GM12878 (cell line): ENCODE measurements around the gene RPS2. TPM values are rescaled to one million over a fixed set of nuclear protein-coding genes. Genes with fewer than 3 reads are reported as not detected.

Experiments used
- ATAC-seq: fragments of 200-7000 bp; cut with Tn5 transposase; 3 replicates; pipeline ENCODE4 v1.9.1; 2020; ENCODE audit warnings: mild to moderate bottlenecking, moderate library complexity
- BruUV-seq: library from RNA; stranded (reverse); fragments of 400-500 nt; replicated peaks from 2 replicates; lab custom pipeline; 2021; lab: Mats Ljungman, UMichigan
- CTCF ChIA-PET: fragments of 300-600 bp; sonication (Branson Sonifier 250); formaldehyde crosslinking; extraction: SDS; loops from one replicate; lab custom pipeline; 2021; ENCODE audit warnings: inconsistent platforms; lab: Yijun Ruan, JAX
- POLR2A ChIA-PET: fragments of 350-600 bp; formaldehyde crosslinking; extraction: SDS; loops from one replicate; lab custom pipeline; 2021; ENCODE audit warnings: inconsistent platforms; lab: Charles Lee
- RAD21 ChIA-PET: fragments of 300-600 bp; sonication (Branson Sonifier 250); formaldehyde crosslinking; loops from one replicate; lab custom pipeline; 2023; ENCODE audit warnings: antibody characterized with exemption; ENCODE audit not compliant: unreplicated experiment; lab: Charles Lee
- SMC1A ChIA-PET: fragments of 300-600 bp; sonication (Branson Sonifier 250); formaldehyde crosslinking; loops from one replicate; lab custom pipeline; 2023; ENCODE audit not compliant: unreplicated experiment, uncharacterized antibody; lab: Charles Lee
- DNase-seq: peaks from one replicate; pipeline ENCODE4 v3.0.0-alpha.2; 2011; ENCODE audit warnings: low read depth, low spot score
- FAIRE-seq: peaks from 3 replicates; lab custom pipeline; 2011; peaks lifted over from hg19 to GRCh38; lab: Jason Lieb, UNC
- H2AFZ ChIP-seq: 2 replicates; pipeline ENCODE4 v1.6.0; 2011; ENCODE audit warnings: low read depth, low read length, control low read depth; ENCODE audit not compliant: control insufficient read depth
- H3K27ac ChIP-seq: 2 replicates; pipeline ENCODE4 v1.5.1; 2011; ENCODE audit warnings: control low read depth; ENCODE audit not compliant: control insufficient read depth, insufficient read depth
- H3K27me3 ChIP-seq, 2 experiments: replicated peaks in 1 of 2; 2 replicates each; pipeline versions ENCODE4 v1.6.0 to v1.6.1; 2011; ENCODE audit warnings: low read length in 1 of 2; ENCODE audit not compliant: control insufficient read depth in 2 of 2, insufficient read depth in 2 of 2
- H3K36me3 ChIP-seq, 2 experiments: 2 replicates each; pipeline ENCODE4 v1.5.1; 2011; ENCODE audit warnings: low read length in 1 of 2; ENCODE audit not compliant: control insufficient read depth in 2 of 2, insufficient read depth in 2 of 2
- H3K4me1 ChIP-seq: 2 replicates; pipeline ENCODE4 v1.6.1; 2011; ENCODE audit warnings: mild to moderate bottlenecking, low read length, moderate library complexity, mixed read lengths; ENCODE audit not compliant: control insufficient read depth, insufficient read depth
- H3K4me2 ChIP-seq: 2 replicates; pipeline ENCODE4 v1.6.0; 2011; ENCODE audit warnings: control low read depth; ENCODE audit not compliant: control insufficient read depth, insufficient read depth
- H3K4me3 ChIP-seq: fragments of 200-600 bp; sonication (generic); 2 replicates; pipeline ENCODE4 v1.5.1; 2016
- H3K79me2 ChIP-seq: 2 replicates; pipeline ENCODE4 v1.6.0; 2011; ENCODE audit warnings: low read length; ENCODE audit not compliant: control insufficient read depth, insufficient read depth
- H3K9ac ChIP-seq: 2 replicates; pipeline ENCODE4 v1.8.0; 2011; ENCODE audit warnings: low read length, control low read depth, mixed read lengths; ENCODE audit not compliant: control insufficient read depth, insufficient read depth
- H3K9me3 ChIP-seq: replicated peaks from 3 replicates; pipeline ENCODE4 v1.5.1; 2011; ENCODE audit warnings: mild to moderate bottlenecking, low read length; ENCODE audit not compliant: control insufficient read depth, insufficient read depth
- H4K20me1 ChIP-seq: 2 replicates; pipeline ENCODE4 v1.6.0; 2011; ENCODE audit not compliant: control insufficient read depth, insufficient read depth
- ATF3 ChIP-seq: IDR thresholded peaks from 2 replicates; pipeline ENCODE4 v1.6.1; 2011; ENCODE audit warnings: low read depth, mild to moderate bottlenecking, low read length, moderate library complexity, borderline replicate concordance; ENCODE audit errors: extremely low read depth
- HDAC2 ChIP-seq: fragments of 200-600 bp; sonication (generic); IDR thresholded peaks from 2 replicates; pipeline ENCODE4 v1.6.1; 2017
- IKZF2 ChIP-seq, 2 experiments: fragments of 450-650 bp; IDR thresholded peaks; 2 replicates each; pipeline ENCODE4 v1.6.1; 2017; ENCODE audit warnings: mild to moderate bottlenecking in 2 of 2, moderate library complexity in 2 of 2
- NBN ChIP-seq: fragments of 450-650 bp; IDR thresholded peaks from 2 replicates; pipeline ENCODE4 v1.6.1; 2016
- PAX5 ChIP-seq: IDR thresholded peaks from 2 replicates; pipeline ENCODE4 v1.6.1; 2011; ENCODE audit warnings: low read depth, low read length, borderline replicate concordance
- RELA ChIP-seq: fragments of 450-650 bp; IDR thresholded peaks from 2 replicates; pipeline ENCODE4 v1.8.0; 2014; ENCODE audit warnings: borderline replicate concordance; ENCODE audit not compliant: partially characterized antibody
- SP1 ChIP-seq: IDR thresholded peaks from one replicate; pipeline ENCODE4 v1.6.1; 2011; ENCODE audit warnings: low read depth, low read length
- SREBF1 ChIP-seq: IDR thresholded peaks from 2 replicates; pipeline ENCODE4 v1.6.1; 2012; ENCODE audit warnings: mild to moderate bottlenecking, low read length
- TCF12 ChIP-seq: IDR thresholded peaks from 2 replicates; pipeline ENCODE4 v1.6.1; 2011; ENCODE audit warnings: low read depth, mild to moderate bottlenecking, low read length
- USF2 ChIP-seq: IDR thresholded peaks from 2 replicates; pipeline ENCODE4 v1.6.1; 2011; ENCODE audit warnings: low read depth, low read length, improper control_type of control experiment, borderline replicate concordance
- ZNF274 ChIP-seq: IDR thresholded peaks from one replicate; pipeline ENCODE4 v1.8.0; 2011; ENCODE audit not compliant: insufficient read length, insufficient read depth
- WGBS: methylation state at CpG from one replicate; pipeline ENCODE4 v1.1.6; 2016; ENCODE audit warnings: low lambda C conversion rate; ENCODE audit not compliant: insufficient replicate concordance, insufficient coverage; ENCODE audit errors: missing lambda C conversion rate; 5-methylcytosine and 5-hydroxymethylcytosine counted together
- in situ Hi-C: fragments of 300-500 bp; cut with MboI; formaldehyde crosslinking; loops from 9 replicates; pipeline ENCODE4 v1.14.3; 2018; ENCODE audit warnings: mixed read lengths
- intact Hi-C: fragments of 100-400 bp; cut with micrococcal nuclease; formaldehyde crosslinking; loops from one replicate; pipeline ENCODE4 v1.14.2; 2022; ENCODE audit not compliant: unreplicated experiment
- polyA plus RNA-seq, 11 experiments: library from polyadenylated mRNA; depleted of rRNA in 4 of 11; unstranded in 6 of 11; stranded (reverse) in 5 of 11; fragments of >200 nt; fragmentation: Nextera tagmentation in 4 of 11; fragmentation: Illumina TruSeq in 1 of 11; extraction: Ambion mirVana in 4 of 11; extraction: Trizol in 1 of 11; gene quantifications; 1 replicate in 1 of 11; 2 replicates in 10 of 11; pipeline versions ENCODE4 v1.2.1 to v1.2.3, GENCODE V29; 2011 to 2016; ENCODE audit warnings: inconsistent platforms in 2 of 11, missing spikeins in 2 of 11, low read depth in 1 of 11
- total RNA-seq, 4 experiments: library from RNA; depleted of rRNA in 3 of 4; stranded (reverse); fragments of >200 nt in 3 of 4; fragmentation: Illumina TruSeq in 1 of 4; extraction: Trizol in 1 of 4; gene quantifications; 2 replicates each; pipeline versions ENCODE4 v1.2.1 to v1.2.3, GENCODE V29; 2013 to 2021

RPS2 gene
- total and polyA plus RNA-seq, 10 of the 15 experiments (the other 5 are each of a cell fraction or from before 2014, with no cell fraction given): 1,295 to 7,121 (median 3,933) TPM

GRCh38 chr16:1918351-1919326 lies 46.0 kb downstream of the RPS2 start, which contains the start of gene HS3ST6:
Gene HS3ST6, minus strand, starts transcription at chr16:1918415. Its CDS starts 92 bp downstream, at chr16:1918323.
- Histone ChIP-seq H3K9me3 (no peaks in the 10 kb centered on the region), H2AFZ (no peak within 1 kb of the TSS), H3K4me2 (no peak within 1 kb of the TSS), H3K27me3 (peaks cover 6 to 7% of the 10 kb centered on the region in 2 experiments; a peak in 3 of 4 replicates), H3K9ac (no peak within 1 kb of the TSS), H3K4me1 (no peaks in the 10 kb centered on the region), H3K79me2 (no peaks in the 10 kb centered on the region), H4K20me1 (no peaks in the 10 kb centered on the region), H3K27ac (no peak within 1 kb of the TSS), H3K4me3 (no peak within 1 kb of the TSS), H3K36me3 (no peaks in the 10 kb centered on the region; a peak in 1 of 4 replicates)
- ChIA-PET POLR2A (no interaction called here), CTCF (no interaction called here), RAD21 (no interaction called here), SMC1A (no interaction called here)
- WGBS: 13% methylated on average over 23 of the region's 71 CpGs
- DNase-seq (no peak), ATAC-seq (no peak), FAIRE-seq (no peak)
- in situ Hi-C loops: no loop called here
- BruUV-seq: no TSS peak
- intact Hi-C loops: no loop called here
- TF ChIP-seq IKZF2 (IDR thresholded peaks at IDR 0.05) (no peak), SP1 (no peak), SREBF1 (no peak), PAX5 (no peak), NBN (no peak), HDAC2 (no peak), ZNF274 (no peak), USF2 (no peak), ATF3 (no peak), RELA (no peak), TCF12 (no peak)
